Measurements from ENCODE around the gene ATXN7L3.

Gene ATXN7L3

DNA sequence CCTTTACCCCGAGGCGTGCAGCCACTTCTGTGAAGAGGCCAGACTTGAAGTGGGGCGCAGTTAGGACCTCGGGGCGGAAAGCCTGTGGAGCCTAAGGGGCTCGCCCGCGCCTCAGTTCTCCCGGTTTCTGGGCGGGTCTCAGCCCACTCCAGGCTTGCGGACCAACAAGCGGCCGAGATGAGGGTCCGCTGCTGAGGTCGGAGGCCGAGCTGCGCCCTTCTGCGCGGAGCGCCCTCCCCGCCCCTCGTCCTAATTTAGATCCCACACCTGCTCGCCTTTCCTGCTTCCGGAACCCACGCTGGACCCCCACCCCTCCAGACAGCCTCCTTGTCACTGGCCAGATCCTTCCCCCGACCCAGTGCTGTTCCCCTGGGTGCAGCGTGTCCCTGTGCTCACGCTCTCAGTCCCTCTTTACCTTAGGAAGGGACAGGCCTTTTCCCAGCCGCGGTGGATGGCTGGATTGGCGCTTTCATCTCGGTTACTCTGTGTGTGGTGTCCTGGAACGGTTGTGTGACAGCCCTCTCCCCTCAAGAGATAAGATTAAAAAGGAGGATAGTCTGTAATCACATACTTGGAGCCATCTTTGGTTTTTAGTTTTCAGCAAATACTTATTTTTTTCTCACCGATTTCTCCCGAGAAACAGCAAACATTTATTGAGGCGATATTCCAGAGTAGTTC is 933 bp upstream of the ATXN7L3 start:
- no peak for DNase-seq (ENCODE audit: low read depth)

DNA sequence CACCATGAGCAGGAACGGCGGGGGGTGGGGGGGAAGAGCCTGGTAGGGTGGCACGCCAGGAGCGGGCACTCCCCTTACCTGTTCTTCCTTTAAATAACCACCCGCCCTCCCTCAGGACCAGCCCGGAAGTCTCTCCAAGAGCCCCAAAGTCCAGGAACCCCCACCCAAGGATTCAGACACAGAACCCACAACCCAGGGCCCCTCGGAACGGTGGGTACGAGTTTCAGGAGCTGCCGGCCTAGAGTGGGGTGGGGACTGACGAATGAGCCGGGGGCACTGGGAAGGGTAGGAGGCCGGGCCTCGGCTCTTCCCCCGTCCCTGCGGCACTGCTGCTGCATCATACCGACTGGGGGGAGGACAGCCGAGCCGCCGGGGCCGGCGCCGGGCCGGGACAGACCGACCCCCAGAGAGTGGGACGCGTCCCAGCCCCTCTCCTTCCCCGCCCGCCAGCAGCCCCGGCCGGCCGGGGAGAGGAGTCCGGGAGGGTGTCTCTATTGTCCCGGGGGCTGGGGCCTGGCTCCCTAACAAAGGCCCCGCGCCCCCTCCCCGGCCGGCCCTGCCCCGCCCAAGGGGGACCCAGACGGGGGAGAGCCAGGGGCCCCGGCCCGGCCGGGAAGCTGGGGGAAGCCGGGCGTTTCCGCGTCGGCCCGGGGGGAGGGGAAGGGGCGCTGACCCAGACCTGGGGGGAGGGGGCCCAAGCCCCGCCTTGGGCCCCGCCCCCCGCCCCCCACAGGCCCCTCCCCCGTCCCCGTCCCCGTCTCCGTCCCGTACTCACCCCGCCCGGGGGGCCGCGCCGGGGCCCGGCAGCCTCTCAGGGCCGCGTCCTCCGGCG is 747 bp downstream of the ATXN7L3 start:
- peak; percentile 49 for DNase-seq (ENCODE audit: low read depth)

GRCh38 chr17:44197980-44198720 is 1.5 kb downstream of the ATXN7L3 start:
- DNase-seq (ENCODE audit: low read depth), result no peak

- DNase-seq (ENCODE audit: low read depth), result no peak
Observed at GRCh38 chr17:44197107-44197506, 2.6 kb downstream of the ATXN7L3 start.

- no peak for DNase-seq (ENCODE audit: low read depth)
Observed at GRCh38 chr17:44193326-44194084, 6.2 kb downstream of the ATXN7L3 start.

DNA sequence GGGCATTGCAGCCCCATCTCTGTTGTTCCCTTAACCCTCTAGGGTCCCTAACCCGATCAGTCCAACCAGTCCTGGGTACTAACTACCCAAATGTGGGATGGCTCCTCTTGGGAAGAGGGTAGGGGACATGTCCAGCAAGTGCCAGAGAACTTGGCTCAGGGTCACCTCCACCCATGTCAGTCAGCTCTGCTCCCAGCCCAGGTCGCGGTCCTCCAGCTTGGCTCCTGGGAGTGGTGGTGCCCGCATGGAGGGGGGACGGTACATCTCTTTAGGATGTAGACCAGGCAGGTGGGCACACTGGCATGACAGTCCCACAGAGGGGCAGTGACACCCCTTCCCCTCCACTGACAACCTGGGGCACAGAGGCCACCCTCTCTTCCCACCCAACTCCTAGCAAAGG is 6.9 kb downstream of the ATXN7L3 start:
- no peak for DNase-seq (ENCODE audit: low read depth)

DNA sequence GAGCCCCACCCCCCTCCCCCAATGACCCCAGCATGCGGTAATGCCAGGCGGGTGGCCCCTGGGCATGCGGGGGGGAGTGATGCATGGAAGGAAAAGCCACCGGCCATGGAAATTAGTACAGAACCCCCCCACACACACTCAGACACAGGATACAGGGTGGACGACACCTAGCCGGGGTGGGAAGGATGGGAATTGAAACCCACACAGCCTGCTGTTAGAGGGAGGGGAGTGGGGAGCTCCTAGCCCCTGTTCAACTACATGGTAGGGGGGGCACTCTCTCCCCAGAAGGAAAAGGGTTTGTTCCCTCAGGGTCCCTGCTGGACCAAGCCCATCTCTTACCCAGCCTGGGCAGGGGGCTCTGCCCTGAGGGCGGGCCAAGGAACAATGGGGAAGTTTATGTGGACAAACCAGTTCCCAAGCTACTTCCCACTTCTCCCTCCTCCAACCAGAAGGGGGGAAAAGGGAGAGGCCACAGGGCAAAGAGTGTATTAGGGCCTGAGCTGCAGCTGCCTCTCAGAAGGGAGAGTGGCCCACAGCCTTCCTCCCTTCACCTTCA is 7.7 kb downstream of the ATXN7L3 start:
- no peak for DNase-seq (ENCODE audit: low read depth)

GRCh38 chr17:44191369-44191768 is 8.3 kb downstream of the ATXN7L3 start:
- DNase-seq (ENCODE audit: low read depth), result no peak

GRCh38 chr17:44190481-44190880 is 9.2 kb downstream of the ATXN7L3 start:
- no peak for DNase-seq (ENCODE audit: low read depth)

DNA sequence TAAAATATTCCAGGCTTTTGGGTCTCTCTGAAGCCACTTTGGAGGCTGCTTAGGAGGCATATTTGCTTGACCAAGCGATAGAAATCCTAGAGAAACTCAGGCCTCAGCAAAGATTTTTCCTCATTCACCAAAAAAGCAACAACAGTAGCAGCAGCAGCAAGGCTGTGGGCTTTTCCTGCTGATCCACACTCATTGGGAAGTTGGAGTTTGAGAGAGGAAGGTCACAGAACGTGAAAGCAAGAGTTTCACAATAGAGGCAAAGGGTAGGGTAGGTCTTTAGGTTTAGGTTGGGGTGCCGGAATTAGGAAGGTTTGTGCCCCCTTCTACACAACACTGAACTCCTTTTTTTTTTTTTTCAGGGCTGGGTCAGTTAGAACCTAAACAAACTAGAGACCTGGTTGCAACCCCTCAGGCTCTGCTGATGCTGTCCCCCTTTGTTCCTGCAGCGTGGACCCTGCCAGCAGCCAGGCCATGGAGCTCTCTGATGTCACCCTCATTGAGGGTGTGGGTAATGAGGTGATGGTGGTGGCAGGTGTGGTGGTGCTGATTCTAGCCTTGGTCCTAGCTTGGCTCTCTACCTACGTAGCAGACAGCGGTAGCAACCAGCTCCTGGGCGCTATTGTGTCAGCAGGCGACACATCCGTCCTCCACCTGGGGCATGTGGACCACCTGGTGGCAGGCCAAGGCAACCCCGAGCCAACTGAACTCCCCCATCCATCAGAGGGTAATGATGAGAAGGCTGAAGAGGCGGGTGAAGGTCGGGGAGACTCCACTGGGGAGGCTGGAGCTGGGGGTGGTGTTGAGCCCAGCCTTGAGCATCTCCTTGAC is 10.9 kb downstream of the ATXN7L3 start:
- DNase-seq (ENCODE audit: low read depth), result no peak

- no peak for DNase-seq (ENCODE audit: low read depth)
Observed at GRCh38 chr17:44187131-44187899, 12.4 kb downstream of the ATXN7L3 start.

DNA sequence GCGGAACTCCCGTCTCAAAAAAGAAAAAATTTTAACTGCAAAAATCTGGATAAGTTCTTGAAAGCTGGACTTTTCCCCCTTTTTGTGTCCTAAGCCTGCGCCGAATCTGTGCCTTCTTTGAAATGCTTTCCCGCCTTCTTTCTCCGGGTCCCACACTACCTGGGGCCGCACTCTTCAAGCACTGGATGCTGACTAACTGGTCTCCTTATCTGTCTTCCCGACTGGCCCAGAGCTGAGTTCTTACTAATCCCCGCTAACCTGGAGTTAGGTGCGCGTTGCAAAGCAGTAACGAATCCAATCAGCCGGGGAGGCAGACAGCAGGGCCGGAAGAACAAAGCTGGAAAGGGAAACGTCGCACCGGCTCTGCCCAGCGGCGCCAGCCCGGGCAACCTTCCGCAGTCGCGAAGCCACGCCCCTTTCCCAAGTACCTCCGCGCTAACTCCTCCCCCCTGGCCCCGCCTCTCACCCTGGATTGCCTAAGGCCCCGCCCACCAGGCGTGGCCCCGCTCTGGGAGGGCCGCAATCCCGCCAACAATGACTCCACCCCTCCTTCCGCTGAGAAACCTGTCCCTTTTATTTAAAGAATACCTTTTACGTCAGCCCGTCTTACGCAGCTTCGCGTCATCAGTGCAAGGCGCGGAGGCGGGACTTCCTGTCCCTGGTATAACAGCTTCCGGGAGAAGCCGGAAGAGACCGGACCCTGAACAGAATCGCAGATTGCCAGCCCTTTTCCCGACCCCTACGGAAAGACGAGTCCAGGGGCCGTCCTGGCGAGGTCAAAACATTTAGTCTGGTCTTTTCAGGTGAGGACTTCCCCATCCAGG is 13.2 kb downstream of the ATXN7L3 start, which contains the start of gene TMUB2:
TSS of gene TMUB2 (plus strand) at position 666 of the 824 bp plus-strand sequence. CDS start 737 bp downstream, outside the sequence.
- peak; percentile 98 for DNase-seq (ENCODE audit: low read depth)

DNA sequence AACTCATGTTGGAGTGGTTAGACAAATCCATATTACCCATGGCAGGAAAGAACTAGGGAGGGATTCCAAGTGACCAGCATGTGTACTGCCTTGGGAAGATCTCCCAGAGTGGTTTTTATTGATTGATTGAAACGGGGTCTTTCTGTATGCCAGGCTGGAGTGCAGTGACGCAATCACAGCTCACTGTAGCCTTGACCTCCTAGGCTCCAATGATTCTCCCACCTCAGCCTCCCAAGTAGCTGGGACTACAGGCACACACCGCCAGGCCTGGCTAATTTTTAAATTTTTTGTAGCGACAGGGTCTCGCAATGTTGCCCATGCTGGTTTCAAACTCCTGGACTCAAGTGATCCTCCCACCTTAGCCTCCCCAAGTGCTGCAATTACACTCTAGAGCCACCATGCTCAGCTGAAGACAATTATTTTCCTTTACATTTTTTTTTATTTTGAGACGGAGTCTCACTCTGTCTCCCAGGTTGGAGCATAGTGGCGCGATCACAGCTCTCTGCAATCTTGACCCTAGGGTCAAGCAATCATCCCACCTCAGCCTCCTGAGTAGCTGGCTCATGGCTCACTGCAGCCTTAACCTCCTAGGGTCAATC is 15.4 kb downstream of the ATXN7L3 start:
- no peak for DNase-seq (ENCODE audit: low read depth)

GRCh38 chr17:44183024-44183423 is 16.7 kb downstream of the ATXN7L3 start:
- no peak for DNase-seq (ENCODE audit: low read depth)

DNA sequence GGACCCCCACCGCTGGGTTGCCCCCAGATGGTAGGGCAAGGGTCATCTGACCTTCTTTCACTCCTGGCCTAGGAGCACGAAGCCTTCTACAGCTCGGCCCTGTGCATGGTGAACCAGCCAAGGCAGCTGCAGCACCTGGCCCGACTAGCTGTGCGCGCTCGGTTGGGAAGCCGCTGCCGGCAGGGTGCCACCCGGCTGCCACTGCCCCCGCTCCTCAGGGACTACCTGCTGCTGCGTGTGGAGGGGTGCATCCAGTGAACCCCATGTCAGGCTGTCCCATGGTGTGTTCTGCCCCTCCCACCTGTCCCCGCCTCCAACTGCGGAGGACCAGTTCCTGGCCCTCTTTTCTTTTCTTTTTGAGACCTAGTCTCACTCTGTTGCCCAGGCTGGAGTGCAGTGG is 21.6 kb downstream of the ATXN7L3 start:
- DNase-seq (ENCODE audit: low read depth), result no peak

DNA sequence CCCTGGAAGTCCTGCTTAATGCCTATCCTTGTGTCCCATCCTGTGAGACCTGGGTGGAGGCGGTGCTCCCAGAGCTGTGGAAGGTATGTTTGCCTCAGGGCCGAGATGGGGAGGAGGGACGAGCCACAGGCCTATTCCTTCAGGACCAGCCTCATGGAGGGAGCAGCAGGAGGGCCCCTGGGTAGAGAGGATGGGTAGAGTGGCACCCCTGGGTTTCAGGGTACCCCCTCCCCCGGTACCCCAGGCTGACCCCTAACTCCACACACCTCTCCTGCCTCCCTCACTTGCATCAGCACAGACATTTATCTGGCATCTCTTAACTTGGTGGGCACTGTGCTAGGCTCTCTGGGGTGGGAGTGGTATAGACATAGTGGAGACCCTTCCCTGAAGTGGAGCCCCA is 22.0 kb downstream of the ATXN7L3 start:
- DNase-seq (ENCODE audit: low read depth), result no peak

DNA sequence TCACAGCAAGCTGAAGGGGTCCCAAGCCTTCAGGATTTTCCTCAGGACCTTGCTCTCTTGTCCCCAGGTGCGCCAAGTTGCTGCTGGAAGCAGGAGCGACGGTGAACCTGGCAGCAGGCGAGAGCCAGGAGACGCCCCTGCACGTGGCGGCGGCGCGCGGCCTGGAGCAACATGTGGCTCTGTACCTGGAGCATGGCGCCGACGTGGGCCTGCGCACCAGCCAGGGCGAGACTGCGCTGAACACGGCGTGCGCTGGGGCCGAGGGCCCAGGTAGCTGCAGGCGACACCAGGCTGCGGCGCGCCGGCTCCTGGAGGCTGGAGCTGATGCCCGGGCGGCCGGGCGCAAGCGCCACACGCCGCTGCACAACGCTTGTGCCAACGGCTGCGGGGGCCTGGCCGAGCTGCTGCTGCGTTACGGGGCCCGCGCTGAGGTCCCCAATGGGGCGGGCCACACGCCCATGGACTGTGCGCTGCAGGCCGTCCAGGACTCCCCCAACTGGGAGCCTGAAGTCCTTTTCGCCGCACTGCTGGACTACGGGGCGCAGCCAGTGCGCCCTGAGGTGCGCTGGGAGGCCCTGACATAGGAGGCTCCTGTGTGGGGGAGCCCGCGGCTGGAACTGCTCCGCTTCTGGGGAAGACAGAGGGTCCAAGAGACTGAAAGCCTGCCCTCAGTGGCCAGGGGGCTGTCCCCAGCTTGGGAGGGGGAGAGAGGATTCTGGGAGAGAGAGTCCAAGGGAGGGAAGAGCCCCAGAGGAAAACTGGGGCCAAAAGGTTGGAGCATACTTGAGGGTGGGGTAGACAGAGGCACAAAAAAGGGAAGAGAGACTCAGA is 22.8 kb downstream of the ATXN7L3 start:
- no peak for DNase-seq (ENCODE audit: low read depth)

DNA sequence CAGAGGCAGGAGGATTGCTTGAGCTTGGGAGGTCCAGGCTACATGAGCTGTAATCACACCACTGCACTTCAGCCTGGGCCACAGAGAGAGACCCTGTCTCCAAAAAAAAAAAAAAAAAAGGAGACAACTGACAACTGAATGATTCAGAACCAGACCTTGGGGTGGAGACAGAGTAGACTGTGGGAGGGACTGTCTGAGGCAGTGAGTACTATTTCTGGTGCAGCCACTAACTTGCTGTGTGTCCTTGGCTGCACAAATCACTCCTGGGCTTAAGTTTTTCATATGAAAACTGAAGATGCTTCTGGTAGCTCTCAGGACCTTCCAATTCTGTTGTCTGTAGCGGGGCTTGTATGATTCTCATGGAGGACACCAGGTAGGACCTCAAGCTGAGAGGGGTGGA is 23.4 kb downstream of the ATXN7L3 start:
- no peak for DNase-seq (ENCODE audit: low read depth)
